CD4-positive, alpha-beta T cell treated with Interferon gamma for 1 hour (primary cell): ENCODE results near the gene COPB1.

Experiments
- DNase-seq: peaks from one replicate; pipeline ENCODE4 v3.0.0-alpha.2; 2020

The COPB1 gene

GRCh38 chr11:14424096-14424495, 75.5 kb downstream of the COPB1 start:
- no peak for DNase-seq

GRCh38 chr11:14423633-14424032, 76.0 kb downstream of the COPB1 start:
- DNase-seq: no peak

GRCh38 chr11:14422814-14423182, 76.8 kb downstream of the COPB1 start:
- no peak for DNase-seq

GRCh38 chr11:14422052-14422813, 77.4 kb downstream of the COPB1 start:
- DNase-seq: no peak

- DNase-seq: no peak
These were observed 79.4 kb downstream of the COPB1 start for GRCh38 chr11:14420223-14420622.

- no peak for DNase-seq
These were observed 80.7 kb downstream of the COPB1 start for GRCh38 chr11:14418801-14419417.

- DNase-seq: no peak
These were observed 81.8 kb downstream of the COPB1 start for GRCh38 chr11:14417617-14418374.

- no peak for DNase-seq
These were observed 82.4 kb downstream of the COPB1 start for GRCh38 chr11:14417186-14417585.

- peak; percentile 70 for DNase-seq
These were observed 84.8 kb downstream of the COPB1 start for GRCh38 chr11:14414470-14415461.

- no peak for DNase-seq
These were observed 86.1 kb downstream of the COPB1 start for GRCh38 chr11:14413307-14414069.

GRCh38 chr11:14411818-14412217, 87.8 kb downstream of the COPB1 start:
- no peak for DNase-seq

GRCh38 chr11:14409891-14410290, 89.7 kb downstream of the COPB1 start:
- no peak for DNase-seq

- DNase-seq: no peak
These were observed 91.0 kb downstream of the COPB1 start for GRCh38 chr11:14408612-14409011.
